HepG2 (cell line): ENCODE data around the gene HHATL. TPM values are rescaled to one million over a fixed set of nuclear protein-coding genes. Genes with fewer than 3 reads are reported as not detected.
A peak's percentile ranks its signal among the peaks of the same experiment; 100 is the strongest.

Source experiments
- ETV6 ChIP-seq: sonication (generic); formaldehyde crosslinking; conservative IDR thresholded peaks from 2 replicates; pipeline ENCODE4 v1.4.0; 2020; ENCODE audit warnings: missing genetic modification reagents
- HHEX ChIP-seq: IDR thresholded peaks from 2 replicates; pipeline ENCODE4 v1.6.1; 2016; ENCODE audit warnings: control low read depth
- IRF2 ChIP-seq: IDR thresholded peaks from 2 replicates; pipeline ENCODE4 v1.6.1; 2018; ENCODE audit warnings: missing genetic modification reagents, missing compliant biosample characterization
- PHB2 ChIP-seq: fragments of 450-650 bp; IDR thresholded peaks from 2 replicates; pipeline ENCODE4 v1.6.1; 2018; ENCODE audit not compliant: partially characterized antibody
- STAG1 ChIP-seq: sonication (generic); formaldehyde crosslinking; IDR thresholded peaks from 2 replicates; pipeline ENCODE4 v1.4.0; 2020; ENCODE audit warnings: missing genetic modification reagents
- ZBTB7B ChIP-seq: sonication (generic); formaldehyde crosslinking; IDR thresholded peaks from 2 replicates; pipeline ENCODE4 v1.4.0; 2020; ENCODE audit warnings: missing genetic modification reagents
- ZFP36L1 ChIP-seq: sonication (generic); formaldehyde crosslinking; IDR thresholded peaks from 2 replicates; pipeline ENCODE4 v1.8.0; 2022; ENCODE audit warnings: mild to moderate bottlenecking, missing genetic modification reagents, moderate library complexity
- ZFP36L2 ChIP-seq: sonication (generic); formaldehyde crosslinking; IDR thresholded peaks from 2 replicates; pipeline ENCODE4 v1.4.0; 2020; ENCODE audit warnings: missing genetic modification reagents
- ZFY ChIP-seq: sonication (generic); formaldehyde crosslinking; IDR thresholded peaks from 2 replicates; pipeline ENCODE4 v1.4.0; 2020; ENCODE audit warnings: missing genetic modification reagents
- ZNF337 ChIP-seq: sonication (generic); formaldehyde crosslinking; IDR thresholded peaks from 2 replicates; pipeline ENCODE4 v1.5.1; 2020; ENCODE audit warnings: missing genetic modification reagents, low read depth, mild to moderate bottlenecking, borderline replicate concordance
- ZNF878 ChIP-seq: sonication (generic); formaldehyde crosslinking; IDR thresholded peaks from 2 replicates; pipeline ENCODE4 v1.8.1; 2023; ENCODE audit warnings: mild to moderate bottlenecking, missing genetic modification reagents, moderate library complexity
- polyA plus RNA-seq, 8 experiments: library from polyadenylated mRNA; depleted of rRNA in 3 of 8; stranded (reverse) in 7 of 8; unstranded in 1 of 8; fragments of >200 nt; fragmentation: Illumina TruSeq in 4 of 8; extraction: Trizol in 4 of 8; gene quantifications; 2 replicates each; pipeline versions ENCODE4 v1.2.1 to v1.2.3, GENCODE V29; 2011 to 2016; ENCODE audit warnings: low read depth in 4 of 8, missing spikeins in 1 of 8, mixed read lengths in 1 of 8; ENCODE audit not compliant: insufficient read depth in 1 of 8
- total RNA-seq, 5 experiments: library from RNA; depleted of rRNA; stranded (reverse); fragments of >200 nt; fragmentation: Illumina TruSeq; extraction: Trizol; gene quantifications; 2 replicates each; pipeline ENCODE4 v1.2.3, GENCODE V29; 2016; ENCODE audit warnings: low read depth in 1 of 5
- TF ChIP-seq, protein P1 (sequence below): sonication (generic); formaldehyde crosslinking; IDR thresholded peaks from 2 replicates; pipeline ENCODE4 v1.8.0; 2022; ENCODE audit warnings: mild to moderate bottlenecking, missing genetic modification reagents
- TF ChIP-seq, protein P2 (sequence below): sonication (generic); formaldehyde crosslinking; IDR thresholded peaks from 2 replicates; pipeline ENCODE4 v1.4.0; 2020; ENCODE audit warnings: mild to moderate bottlenecking, missing genetic modification reagents, borderline replicate concordance
- TF ChIP-seq, protein P3 (sequence below): sonication (generic); formaldehyde crosslinking; IDR thresholded peaks from 2 replicates; pipeline ENCODE4 v1.4.0; 2020; ENCODE audit warnings: missing genetic modification reagents, low read depth, mild to moderate bottlenecking, borderline replicate concordance
- TF ChIP-seq, protein P4 (sequence below): sonication (generic); formaldehyde crosslinking; IDR thresholded peaks from 2 replicates; pipeline ENCODE4 v1.5.0; 2020; ENCODE audit warnings: mild to moderate bottlenecking, missing genetic modification reagents, borderline replicate concordance
- TF ChIP-seq, protein P5 (sequence below): sonication (generic); formaldehyde crosslinking; IDR thresholded peaks from 2 replicates; pipeline ENCODE4 v1.4.0; 2020; ENCODE audit warnings: mild to moderate bottlenecking, missing genetic modification reagents
- TF ChIP-seq, protein P6 (sequence below): sonication (generic); formaldehyde crosslinking; IDR thresholded peaks from 2 replicates; pipeline ENCODE4 v1.4.0; 2020; ENCODE audit warnings: missing genetic modification reagents, borderline replicate concordance

HHATL gene
- total and polyA plus RNA-seq, 2 of the 13 experiments (the other 11 are each of a cell fraction or from before 2014, with no cell fraction given), result 0.26 TPM; not detected in 1

DNA sequence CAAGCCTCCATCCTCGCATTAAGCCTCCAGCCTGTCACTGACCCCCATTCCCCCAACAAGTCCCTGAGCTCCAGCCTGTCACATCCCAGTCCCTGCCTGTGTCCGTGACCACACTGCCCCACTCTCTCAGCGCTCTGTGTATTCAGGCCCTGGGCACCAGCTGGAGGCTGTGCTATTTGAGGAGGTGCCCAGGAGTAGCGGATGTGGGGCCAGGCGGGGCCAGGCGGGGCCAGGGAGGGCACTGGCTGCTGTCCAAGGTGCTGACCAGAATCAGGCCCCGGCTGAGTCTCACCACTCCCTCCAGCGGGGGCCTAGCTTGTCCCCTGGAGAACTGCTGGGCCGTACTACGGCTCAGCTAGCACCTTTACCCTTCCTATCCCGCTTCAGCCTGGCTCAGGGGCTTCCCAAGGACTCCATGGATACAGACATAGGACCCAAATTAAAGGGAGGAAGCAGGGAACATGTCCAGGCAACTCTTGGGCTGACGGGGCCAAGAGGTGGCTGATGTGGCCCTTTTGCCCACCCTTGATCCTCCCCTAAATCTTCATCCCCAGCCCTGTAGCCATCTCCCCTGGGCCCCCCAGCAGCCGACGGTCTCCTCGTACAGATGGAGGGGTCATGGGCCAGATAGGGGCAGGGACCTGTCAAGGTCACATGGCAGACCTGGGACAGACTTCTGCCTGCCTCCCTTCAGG lies 1.1 kb downstream of the HHATL start (continued):
- TF ChIP-seq ETV6 (CRISPR knock-in tag), result peak; percentile 96
- TF ChIP-seq, protein P1, sequence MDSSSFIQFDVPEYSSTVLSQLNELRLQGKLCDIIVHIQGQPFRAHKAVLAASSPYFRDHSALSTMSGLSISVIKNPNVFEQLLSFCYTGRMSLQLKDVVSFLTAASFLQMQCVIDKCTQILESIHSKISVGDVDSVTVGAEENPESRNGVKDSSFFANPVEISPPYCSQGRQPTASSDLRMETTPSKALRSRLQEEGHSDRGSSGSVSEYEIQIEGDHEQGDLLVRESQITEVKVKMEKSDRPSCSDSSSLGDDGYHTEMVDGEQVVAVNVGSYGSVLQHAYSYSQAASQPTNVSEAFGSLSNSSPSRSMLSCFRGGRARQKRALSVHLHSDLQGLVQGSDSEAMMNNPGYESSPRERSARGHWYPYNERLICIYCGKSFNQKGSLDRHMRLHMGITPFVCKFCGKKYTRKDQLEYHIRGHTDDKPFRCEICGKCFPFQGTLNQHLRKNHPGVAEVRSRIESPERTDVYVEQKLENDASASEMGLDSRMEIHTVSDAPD (CRISPR knock-in tag), result 0 out of 2 replicates have a peak, but pooled peaks have one; percentile 31
- peak; percentile 14; the same call in 1 of the 2 replicates for TF ChIP-seq STAG1
- no peak for TF ChIP-seq ZFP36L1 (CRISPR knock-in tag)
- TF ChIP-seq, protein P2, sequence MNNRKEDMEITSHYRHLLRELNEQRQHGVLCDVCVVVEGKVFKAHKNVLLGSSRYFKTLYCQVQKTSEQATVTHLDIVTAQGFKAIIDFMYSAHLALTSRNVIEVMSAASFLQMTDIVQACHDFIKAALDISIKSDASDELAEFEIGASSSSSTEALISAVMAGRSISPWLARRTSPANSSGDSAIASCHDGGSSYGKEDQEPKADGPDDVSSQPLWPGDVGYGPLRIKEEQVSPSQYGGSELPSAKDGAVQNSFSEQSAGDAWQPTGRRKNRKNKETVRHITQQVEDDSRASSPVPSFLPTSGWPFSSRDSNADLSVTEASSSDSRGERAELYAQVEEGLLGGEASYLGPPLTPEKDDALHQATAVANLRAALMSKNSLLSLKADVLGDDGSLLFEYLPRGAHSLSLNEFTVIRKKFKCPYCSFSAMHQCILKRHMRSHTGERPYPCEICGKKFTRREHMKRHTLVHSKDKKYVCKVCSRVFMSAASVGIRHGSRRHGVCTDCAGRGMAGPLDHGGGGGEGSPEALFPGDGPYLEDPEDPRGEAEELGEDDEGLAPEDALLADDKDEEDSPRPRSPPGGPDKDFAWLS (CRISPR knock-in tag), result no peak
- TF ChIP-seq, protein P3, sequence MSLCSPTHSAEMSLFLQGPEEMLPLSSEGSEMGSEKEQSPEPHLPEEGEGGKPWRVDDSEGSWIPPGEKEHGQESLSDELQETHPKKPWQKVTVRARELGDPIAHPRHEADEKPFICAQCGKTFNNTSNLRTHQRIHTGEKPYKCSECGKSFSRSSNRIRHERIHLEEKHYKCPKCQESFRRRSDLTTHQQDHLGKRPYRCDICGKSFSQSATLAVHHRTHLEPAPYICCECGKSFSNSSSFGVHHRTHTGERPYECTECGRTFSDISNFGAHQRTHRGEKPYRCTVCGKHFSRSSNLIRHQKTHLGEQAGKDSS (CRISPR knock-in tag), result no peak
- TF ChIP-seq ZBTB7B (CRISPR knock-in tag), result peak; percentile 40; the same call in 1 of the 2 replicates
- peak; percentile 97 for TF ChIP-seq ZFP36L2 (CRISPR knock-in tag)
- TF ChIP-seq HHEX, result no peak
- peak; percentile 60 for TF ChIP-seq ZFY (CRISPR knock-in tag)
- TF ChIP-seq, protein P4, sequence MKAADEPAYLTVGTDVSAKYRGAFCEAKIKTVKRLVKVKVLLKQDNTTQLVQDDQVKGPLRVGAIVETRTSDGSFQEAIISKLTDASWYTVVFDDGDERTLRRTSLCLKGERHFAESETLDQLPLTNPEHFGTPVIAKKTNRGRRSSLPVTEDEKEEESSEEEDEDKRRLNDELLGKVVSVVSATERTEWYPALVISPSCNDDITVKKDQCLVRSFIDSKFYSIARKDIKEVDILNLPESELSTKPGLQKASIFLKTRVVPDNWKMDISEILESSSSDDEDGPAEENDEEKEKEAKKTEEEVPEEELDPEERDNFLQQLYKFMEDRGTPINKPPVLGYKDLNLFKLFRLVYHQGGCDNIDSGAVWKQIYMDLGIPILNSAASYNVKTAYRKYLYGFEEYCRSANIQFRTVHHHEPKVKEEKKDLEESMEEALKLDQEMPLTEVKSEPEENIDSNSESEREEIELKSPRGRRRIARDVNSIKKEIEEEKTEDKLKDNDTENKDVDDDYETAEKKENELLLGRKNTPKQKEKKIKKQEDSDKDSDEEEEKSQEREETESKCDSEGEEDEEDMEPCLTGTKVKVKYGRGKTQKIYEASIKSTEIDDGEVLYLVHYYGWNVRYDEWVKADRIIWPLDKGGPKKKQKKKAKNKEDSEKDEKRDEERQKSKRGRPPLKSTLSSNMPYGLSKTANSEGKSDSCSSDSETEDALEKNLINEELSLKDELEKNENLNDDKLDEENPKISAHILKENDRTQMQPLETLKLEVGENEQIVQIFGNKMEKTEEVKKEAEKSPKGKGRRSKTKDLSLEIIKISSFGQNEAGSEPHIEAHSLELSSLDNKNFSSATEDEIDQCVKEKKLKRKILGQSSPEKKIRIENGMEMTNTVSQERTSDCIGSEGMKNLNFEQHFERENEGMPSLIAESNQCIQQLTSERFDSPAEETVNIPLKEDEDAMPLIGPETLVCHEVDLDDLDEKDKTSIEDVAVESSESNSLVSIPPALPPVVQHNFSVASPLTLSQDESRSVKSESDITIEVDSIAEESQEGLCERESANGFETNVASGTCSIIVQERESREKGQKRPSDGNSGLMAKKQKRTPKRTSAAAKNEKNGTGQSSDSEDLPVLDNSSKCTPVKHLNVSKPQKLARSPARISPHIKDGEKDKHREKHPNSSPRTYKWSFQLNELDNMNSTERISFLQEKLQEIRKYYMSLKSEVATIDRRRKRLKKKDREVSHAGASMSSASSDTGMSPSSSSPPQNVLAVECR (CRISPR knock-in tag), result peak; percentile 44; the same call in 1 of the 2 replicates
- peak; percentile 45; the same call in 1 of the 2 replicates for TF ChIP-seq ZNF337
- TF ChIP-seq, protein P5, sequence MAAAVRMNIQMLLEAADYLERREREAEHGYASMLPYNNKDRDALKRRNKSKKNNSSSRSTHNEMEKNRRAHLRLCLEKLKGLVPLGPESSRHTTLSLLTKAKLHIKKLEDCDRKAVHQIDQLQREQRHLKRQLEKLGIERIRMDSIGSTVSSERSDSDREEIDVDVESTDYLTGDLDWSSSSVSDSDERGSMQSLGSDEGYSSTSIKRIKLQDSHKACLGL (CRISPR knock-in tag), result peak; percentile 44; the same call in 1 of the 2 replicates
- TF ChIP-seq IRF2, result peak; percentile 75; the same call in 1 of the 2 replicates
- TF ChIP-seq, protein P6, sequence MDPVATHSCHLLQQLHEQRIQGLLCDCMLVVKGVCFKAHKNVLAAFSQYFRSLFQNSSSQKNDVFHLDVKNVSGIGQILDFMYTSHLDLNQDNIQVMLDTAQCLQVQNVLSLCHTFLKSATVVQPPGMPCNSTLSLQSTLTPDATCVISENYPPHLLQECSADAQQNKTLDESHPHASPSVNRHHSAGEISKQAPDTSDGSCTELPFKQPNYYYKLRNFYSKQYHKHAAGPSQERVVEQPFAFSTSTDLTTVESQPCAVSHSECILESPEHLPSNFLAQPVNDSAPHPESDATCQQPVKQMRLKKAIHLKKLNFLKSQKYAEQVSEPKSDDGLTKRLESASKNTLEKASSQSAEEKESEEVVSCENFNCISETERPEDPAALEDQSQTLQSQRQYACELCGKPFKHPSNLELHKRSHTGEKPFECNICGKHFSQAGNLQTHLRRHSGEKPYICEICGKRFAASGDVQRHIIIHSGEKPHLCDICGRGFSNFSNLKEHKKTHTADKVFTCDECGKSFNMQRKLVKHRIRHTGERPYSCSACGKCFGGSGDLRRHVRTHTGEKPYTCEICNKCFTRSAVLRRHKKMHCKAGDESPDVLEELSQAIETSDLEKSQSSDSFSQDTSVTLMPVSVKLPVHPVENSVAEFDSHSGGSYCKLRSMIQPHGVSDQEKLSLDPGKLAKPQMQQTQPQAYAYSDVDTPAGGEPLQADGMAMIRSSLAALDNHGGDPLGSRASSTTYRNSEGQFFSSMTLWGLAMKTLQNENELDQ (CRISPR knock-in tag), result peak; percentile 91; the same call in 1 of the 2 replicates
- 0 out of 2 replicates have a peak, but pooled peaks have one; percentile 26 for TF ChIP-seq ZNF878 (CRISPR knock-in tag)
- no peak for TF ChIP-seq PHB2
